ENCODE results near the gene SP6.

Gene SP6

GRCh38 chr17:47884427-47884740 lies 33.4 kb upstream of the SP6 start:
- no peak for TF ChIP-seq CTCF (IDR thresholded peaks at IDR 0.05; ENCODE audit: low read depth, low read length)

GRCh38 chr17:47883589-47884426 lies 32.8 kb upstream of the SP6 start:
- no peak for DNase-seq (ENCODE audit: extremely low read depth, low read depth)
- no peak for TF ChIP-seq CTCF (IDR thresholded peaks at IDR 0.05; ENCODE audit: low read depth, low read length)

More at GRCh38 chr17:47884427-47884740, 33.4 kb upstream of the SP6 start:
- DNase-seq (ENCODE audit: extremely low read depth, low read depth) = no peak

GRCh38 chr17:47882695-47883588 lies 32.0 kb upstream of the SP6 start:
- no peak for TF ChIP-seq CTCF (IDR thresholded peaks at IDR 0.05; ENCODE audit: low read depth, low read length)
- DNase-seq (ENCODE audit: extremely low read depth, low read depth) = no peak

- peak; percentile 22 for DNase-seq (ENCODE audit: extremely low read depth, low read depth)
- TF ChIP-seq CTCF (IDR thresholded peaks at IDR 0.05; ENCODE audit: low read depth, low read length) = no peak
These were observed 31.3 kb upstream of the SP6 start for GRCh38 chr17:47882247-47882646.

- DNase-seq (ENCODE audit: extremely low read depth, low read depth) = no peak
- TF ChIP-seq CTCF (IDR thresholded peaks at IDR 0.05; ENCODE audit: low read depth, low read length) = no peak
These were observed 29.0 kb upstream of the SP6 start for GRCh38 chr17:47879776-47880454.

- DNase-seq (ENCODE audit: extremely low read depth, low read depth) = no peak
- TF ChIP-seq CTCF (IDR thresholded peaks at IDR 0.05; ENCODE audit: low read depth, low read length) = no peak
These were observed 28.1 kb upstream of the SP6 start for GRCh38 chr17:47879028-47879585.

Measured in AG09319 (cell line).